D341Med (cell line): ENCODE measurements around the gene MOSMO.
"Not testable (repeated sequence)": the region's sequence is repeated elsewhere in the genome, so short reads cannot be mapped to it uniquely, and the experiment has no call there.

Source experiments
- DNase-seq: peaks from one replicate; pipeline ENCODE4 v3.0.0; 2012; ENCODE audit warnings: low spot score

The MOSMO gene

DNA sequence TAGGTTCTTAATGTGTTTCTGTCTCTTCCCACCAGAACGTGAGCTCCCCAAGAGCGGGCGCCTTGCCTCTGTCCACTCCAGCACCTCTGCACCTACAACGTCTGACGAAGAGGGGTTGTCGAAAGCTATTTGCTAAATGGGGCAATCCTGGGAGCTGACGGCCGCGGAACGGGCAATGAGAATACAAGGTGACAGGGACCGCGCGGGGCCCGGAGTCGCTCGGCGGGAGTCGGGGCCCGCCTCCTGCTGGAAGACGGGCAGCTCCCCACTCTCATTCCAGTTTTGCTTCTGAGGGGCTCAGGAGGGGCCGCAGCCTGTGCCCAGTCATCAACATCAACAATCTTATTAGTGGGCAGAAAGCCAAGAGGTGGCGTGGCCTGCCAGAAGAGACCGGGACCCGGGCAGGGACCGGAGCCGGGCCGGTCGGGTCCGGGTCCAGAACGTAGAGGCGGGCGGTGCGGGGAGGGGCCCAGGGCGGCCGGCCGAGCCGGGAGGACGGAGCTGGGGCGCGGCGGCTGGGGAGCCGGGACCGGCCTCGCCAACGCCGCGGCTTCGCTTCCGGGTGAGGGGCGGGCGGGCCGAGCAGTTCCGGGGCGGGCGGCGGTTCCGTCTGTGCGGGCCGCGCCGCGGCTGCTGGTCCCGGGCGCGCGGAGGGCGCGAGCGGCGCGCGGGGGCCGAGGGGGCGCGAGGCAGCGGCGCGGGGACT lies at the start of gene MOSMO:
Gene MOSMO, plus strand, starts transcription at position 603 of the 706 bp plus-strand sequence. CDS start 191 bp downstream, outside the sequence.
- DNase-seq = peak; percentile 89

GRCh38 chr16:21959050-21959449 lies 48.9 kb upstream of the MOSMO start:
- DNase-seq = no peak

GRCh38 chr16:21962475-21962874 lies 45.4 kb upstream of the MOSMO start:
- no peak for DNase-seq

DNA sequence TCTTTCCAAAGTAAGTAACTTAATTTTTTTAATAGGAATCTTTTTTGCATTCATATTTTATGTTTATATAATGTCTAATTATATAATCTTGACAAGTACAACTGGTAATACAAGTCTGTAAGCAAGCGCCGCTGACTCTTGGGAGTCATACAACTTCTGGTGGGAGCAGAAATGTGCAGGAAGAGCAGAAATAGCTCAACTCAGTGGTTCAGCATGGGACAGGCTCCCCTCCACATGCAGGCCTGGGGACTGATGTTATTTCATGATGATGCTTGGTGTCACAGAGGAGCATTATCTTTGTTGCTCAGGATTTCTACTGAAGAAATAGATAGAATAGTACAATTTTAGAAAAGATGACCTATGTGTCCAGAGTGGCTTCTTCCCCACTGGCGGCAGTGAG lies 44.0 kb upstream of the MOSMO start:
- no peak for DNase-seq

GRCh38 chr16:21964353-21964752 lies 43.6 kb upstream of the MOSMO start:
- no peak for DNase-seq

GRCh38 chr16:21971856-21972255 lies 36.1 kb upstream of the MOSMO start:
- DNase-seq = no peak

- DNase-seq = no peak
Observed at GRCh38 chr16:21973945-21974344, 34.0 kb upstream of the MOSMO start.

- DNase-seq = no peak
Observed at GRCh38 chr16:21980032-21980431, 27.9 kb upstream of the MOSMO start.

- no peak for DNase-seq
Observed at GRCh38 chr16:21982108-21982507, 25.8 kb upstream of the MOSMO start.

- no peak for DNase-seq
Observed at GRCh38 chr16:21984062-21984461, 23.8 kb upstream of the MOSMO start.

GRCh38 chr16:21985524-21985923 lies 22.4 kb upstream of the MOSMO start:
- DNase-seq = no peak

DNA sequence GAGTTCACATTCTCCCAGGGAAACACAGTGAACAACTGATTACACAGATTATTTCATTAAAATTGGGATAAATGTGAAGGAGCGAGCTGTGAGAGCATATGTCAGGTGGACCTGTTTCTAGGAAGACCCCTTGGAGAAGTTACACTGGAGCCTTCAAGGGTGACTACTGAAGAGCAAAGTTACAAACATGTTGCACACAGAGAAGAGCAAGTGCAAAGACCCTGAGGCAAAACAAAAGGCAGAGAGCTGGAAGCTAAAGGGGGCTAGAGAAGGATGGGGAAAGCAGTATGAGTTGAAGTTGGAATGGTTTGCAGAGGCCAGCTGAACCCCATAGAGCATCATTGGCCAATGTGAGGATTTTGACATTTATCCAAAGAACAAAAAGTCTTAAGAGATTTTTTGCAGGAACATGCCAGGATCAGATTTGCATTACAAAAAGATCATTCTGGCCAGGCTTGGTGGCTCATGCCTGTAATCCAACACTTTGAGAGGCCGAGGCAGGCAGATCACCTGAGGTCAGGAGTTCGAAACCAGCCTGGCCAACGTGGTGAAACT lies 21.1 kb upstream of the MOSMO start:
- DNase-seq = no peak

GRCh38 chr16:21987498-21987897 lies 20.4 kb upstream of the MOSMO start:
- DNase-seq = no peak

- DNase-seq = no peak
Observed at GRCh38 chr16:21989133-21989532, 18.8 kb upstream of the MOSMO start.

DNA sequence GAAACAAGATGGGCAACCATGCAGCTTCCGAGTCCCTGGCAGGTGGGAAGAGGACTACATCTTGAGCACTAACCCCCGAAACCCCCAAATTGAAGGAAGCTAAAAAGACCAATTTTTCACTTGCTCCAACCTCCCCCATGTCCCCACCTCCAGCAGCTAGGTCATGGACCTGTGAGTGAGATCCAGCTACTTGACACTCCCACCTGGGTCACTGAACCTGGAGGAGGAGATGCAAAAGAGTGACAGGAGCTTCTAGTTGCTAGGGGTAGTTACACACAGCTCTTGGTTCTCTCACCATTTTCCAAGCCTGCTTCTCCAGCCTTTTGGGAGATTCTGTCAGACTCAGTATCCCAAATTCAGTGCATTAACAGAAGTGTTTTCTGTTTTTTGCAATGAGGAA lies 18.2 kb upstream of the MOSMO start:
- DNase-seq = no peak

DNA sequence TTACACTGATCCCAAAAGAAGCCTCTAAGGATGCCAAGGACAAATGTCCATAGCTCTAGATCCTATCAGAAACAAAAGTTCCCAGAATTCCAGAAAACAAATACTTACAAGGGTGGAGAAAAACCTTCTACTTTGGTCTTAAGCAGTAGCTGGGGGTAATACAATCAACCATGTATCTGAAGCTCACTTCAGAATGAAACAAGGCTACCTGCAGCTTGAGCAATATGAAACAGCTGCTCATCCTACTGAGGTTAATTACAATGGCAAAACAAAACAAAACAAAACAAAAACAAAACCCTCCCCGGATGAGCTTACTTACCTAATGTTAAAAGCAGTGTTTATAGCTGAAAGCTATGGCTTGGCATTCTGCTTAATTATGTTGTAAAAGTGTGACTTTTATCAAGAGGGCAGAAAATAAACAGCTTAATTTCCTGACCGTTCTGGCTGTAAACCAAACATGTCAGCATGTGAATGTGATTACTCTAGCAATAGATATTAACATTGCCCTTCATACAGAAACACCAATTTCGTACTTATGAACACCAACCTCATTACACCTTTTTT lies 17.4 kb upstream of the MOSMO start:
- no peak for DNase-seq

- DNase-seq = no peak
Observed at GRCh38 chr16:21991621-21992020, 16.3 kb upstream of the MOSMO start.

DNA sequence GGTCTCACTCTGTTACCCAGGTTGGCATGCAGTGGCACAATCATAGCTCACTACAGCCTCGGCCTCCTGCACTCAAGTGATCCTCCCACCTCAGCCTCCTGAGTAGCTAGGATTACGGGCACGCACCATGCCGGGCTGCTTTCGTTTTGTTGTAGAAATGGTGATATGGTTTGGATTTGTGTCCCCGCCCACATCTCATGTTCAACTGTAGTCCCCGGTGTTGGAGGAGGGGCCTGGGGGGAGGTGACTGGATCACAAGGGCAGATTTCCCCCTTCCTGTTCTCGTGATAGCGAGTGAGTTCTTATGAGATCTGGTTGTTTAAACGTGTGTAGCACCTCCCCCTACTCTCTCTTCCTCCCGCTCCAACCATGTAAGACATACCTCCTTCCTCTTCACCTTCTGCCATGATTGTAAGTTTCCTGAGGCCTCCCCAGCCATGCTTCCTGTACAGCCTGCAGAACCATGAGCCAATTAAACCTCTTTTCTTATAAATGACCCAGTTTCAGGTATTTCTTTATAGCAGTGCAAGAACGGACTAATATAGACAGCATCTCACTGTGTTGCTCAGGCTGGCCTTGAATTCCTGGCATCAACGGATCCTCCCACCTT lies 12.9 kb upstream of the MOSMO start:
- no peak for DNase-seq

DNA sequence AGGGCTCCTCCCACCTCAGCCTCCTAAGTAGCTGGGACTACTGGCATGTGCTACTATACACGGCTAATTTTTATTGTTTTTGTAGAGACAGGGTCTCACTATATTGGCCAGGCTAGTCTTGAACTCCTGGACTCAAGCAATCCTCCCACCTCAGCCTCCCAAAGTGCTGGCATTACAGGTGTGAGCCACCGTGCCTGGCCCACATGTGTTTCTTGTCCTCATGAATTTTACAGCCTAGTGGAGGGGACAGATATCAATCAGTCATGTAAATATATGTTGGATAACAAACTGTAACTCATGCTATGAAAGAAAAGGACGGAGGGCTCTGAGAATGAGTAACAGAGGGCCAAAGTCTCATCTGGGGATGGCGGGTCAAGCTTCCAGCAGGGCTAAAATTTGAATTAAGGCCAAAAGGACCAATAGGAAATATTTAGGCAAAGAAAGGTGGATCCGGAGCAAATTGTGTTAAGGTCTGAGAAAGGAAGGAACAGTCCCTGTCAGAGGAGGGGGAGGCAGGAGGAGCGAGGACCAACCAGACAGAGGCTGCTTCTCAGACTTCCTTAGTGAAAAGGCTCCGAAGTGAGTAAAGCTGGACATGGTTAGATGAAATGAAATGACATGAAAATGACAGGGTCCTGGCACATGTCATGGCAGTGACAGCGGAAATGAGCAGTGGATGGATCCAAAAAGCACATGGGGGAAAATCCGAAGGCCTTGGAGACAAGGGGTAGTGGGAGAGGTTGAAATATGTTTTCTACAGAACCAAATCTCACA lies 10.8 kb upstream of the MOSMO start:
- DNase-seq = no peak

- no peak for DNase-seq
Observed at GRCh38 chr16:21997697-21998480, 10.0 kb upstream of the MOSMO start.

- no peak for DNase-seq
Observed at GRCh38 chr16:22001591-22001990, 6.3 kb upstream of the MOSMO start.

GRCh38 chr16:22002047-22002446 lies 5.9 kb upstream of the MOSMO start:
- DNase-seq = not testable (repeated sequence)
